K562 (cell line): ENCODE measurements around the gene PRKCSH. TPM values are rescaled to one million over a fixed set of nuclear protein-coding genes. Genes with fewer than 3 reads are reported as not detected.
A peak's percentile ranks its signal among the peaks of the same experiment; 100 is the strongest.

Source experiments
- ATF7 ChIP-seq: fragments of 450-650 bp; IDR thresholded peaks from 2 replicates; pipeline ENCODE4 v1.7.1; 2014; ENCODE audit warnings: mild to moderate bottlenecking, moderate library complexity
- CBFA2T3 ChIP-seq: fragments of 450-650 bp; IDR thresholded peaks from 2 replicates; pipeline ENCODE4 v1.6.1; 2017
- ETV1 ChIP-seq: fragments of 450-650 bp; conservative IDR thresholded peaks from 2 replicates; pipeline ENCODE4 v1.6.1; 2016; ENCODE audit warnings: missing genetic modification characterization, control low read depth, low read depth, missing compliant biosample characterization
- HMBOX1 ChIP-seq: sonication (generic); IDR thresholded peaks from 2 replicates; pipeline ENCODE4 v1.6.1; 2016
- JUND ChIP-seq, 2 experiments: IDR thresholded peaks; 2 replicates in 1 of 2; 3 replicates in 1 of 2; pipeline ENCODE4 v1.6.1; 2011; ENCODE audit warnings: borderline replicate concordance in 2 of 2, low read depth in 2 of 2, low read length in 2 of 2, improper control_type of control experiment in 1 of 2, missing biosample characterization in 1 of 2, missing genetic modification characterization in 1 of 2, missing genetic modification reagents in 1 of 2
- MEF2A ChIP-seq: IDR thresholded peaks from 2 replicates; pipeline ENCODE4 v1.6.1; 2011; ENCODE audit warnings: low read depth, mild to moderate bottlenecking, low read length, moderate library complexity; ENCODE audit not compliant: control insufficient read depth
- MLLT1 ChIP-seq, 2 experiments: fragments of 450-650 bp; IDR thresholded peaks; 2 replicates each; pipeline ENCODE4 v1.6.1; 2016
- MXI1 ChIP-seq: IDR thresholded peaks from 2 replicates; pipeline ENCODE4 v1.6.1; 2011; ENCODE audit warnings: low read depth, mild to moderate bottlenecking, improper control_type of control experiment, low read length
- PRDM10 ChIP-seq: fragments of 450-650 bp; IDR thresholded peaks from 2 replicates; pipeline ENCODE4 v1.6.1; 2018; ENCODE audit not compliant: partially characterized antibody
- SMAD2 ChIP-seq: fragments of 150-350 bp; IDR thresholded peaks from 2 replicates; pipeline ENCODE4 v1.6.1; 2014; ENCODE audit warnings: low read depth, mild to moderate bottlenecking, low read length
- SMAD3 ChIP-seq: fragments of 450-650 bp; formaldehyde crosslinking; conservative IDR thresholded peaks from 2 replicates; pipeline ENCODE4 v1.4.0; 2020; ENCODE audit warnings: mild to moderate bottlenecking
- SNRNP70 ChIP-seq: fragments of 200-400 bp; formaldehyde crosslinking; optimal IDR thresholded peaks from 2 replicates; pipeline ENCODE3; 2017; ENCODE audit warnings: low read depth, low read length
- TBP ChIP-seq: optimal IDR thresholded peaks from 2 replicates; pipeline ENCODE3; 2011; ENCODE audit warnings: low read depth, low read length, improper control_type of control experiment
- THRAP3 ChIP-seq: fragments of 450-650 bp; IDR thresholded peaks from 2 replicates; pipeline ENCODE4 v1.6.1; 2016; ENCODE audit warnings: mild to moderate bottlenecking, inconsistent platforms, borderline replicate concordance
- XRCC5 ChIP-seq: fragments of 200-400 bp; formaldehyde crosslinking; IDR thresholded peaks from 2 replicates; pipeline ENCODE4 v1.6.1; 2017; ENCODE audit warnings: low read depth, mild to moderate bottlenecking, low read length
- ZEB2 ChIP-seq: fragments of 450-650 bp; IDR thresholded peaks from 2 replicates; pipeline ENCODE4 v1.6.1; 2016
- ZNF354B ChIP-seq: fragments of 250-450 bp; sonication (Bioruptor Pico); IDR thresholded peaks from 2 replicates; pipeline ENCODE4 v1.4.0; 2020
- ZNF436 ChIP-seq: fragments of 250-450, 450-650 bp; sonication (Bioruptor Pico); formaldehyde crosslinking; IDR thresholded peaks from 2 replicates; pipeline ENCODE4 v1.7.0; 2020; ENCODE audit warnings: mild to moderate bottlenecking
- ZNF518B ChIP-seq: fragments of 250-450 bp; sonication (Bioruptor Pico); IDR thresholded peaks from 2 replicates; pipeline ENCODE4 v1.5.0; 2021; ENCODE audit warnings: mild to moderate bottlenecking, moderate library complexity
- polyA plus RNA-seq, 8 experiments: library from polyadenylated mRNA; depleted of rRNA in 4 of 8; stranded (reverse) in 5 of 8; unstranded in 3 of 8; fragments of >200 nt; fragmentation: Nextera tagmentation in 2 of 8; fragmentation: Illumina TruSeq in 1 of 8; extraction: Ambion mirVana in 2 of 8; extraction: Trizol in 1 of 8; gene quantifications; 2 replicates each; pipeline versions ENCODE4 v1.2.1 to v1.2.3, GENCODE V29; 2011 to 2014; ENCODE audit warnings: inconsistent platforms in 1 of 8, missing spikeins in 1 of 8
- total RNA-seq, 7 experiments: library from RNA; depleted of rRNA in 6 of 7; stranded (reverse); fragments of >200 nt in 6 of 7; fragmentation: Illumina TruSeq in 2 of 7; extraction: Trizol in 2 of 7; gene quantifications; 2 replicates each; pipeline versions ENCODE4 v1.2.1 to v1.2.3, GENCODE V29; 2011 to 2021; ENCODE audit warnings: low replicate concordance in 1 of 7

PRKCSH gene
- total and polyA plus RNA-seq, 9 of the 15 experiments (the other 6 are each of a cell fraction or from before 2014, with no cell fraction given), result 2.3 to 297 (median 48.1) TPM

- no peak for TF ChIP-seq SNRNP70
- no peak for TF ChIP-seq PRDM10
- no peak for TF ChIP-seq SMAD2
- no peak for TF ChIP-seq MEF2A
- peak; percentile 36 for TF ChIP-seq TBP
- TF ChIP-seq ZEB2, result 0 out of 2 replicates have a peak, but pooled peaks have one; percentile 37
- TF ChIP-seq ZNF518B, result no peak
- TF ChIP-seq THRAP3, result no peak
- TF ChIP-seq HMBOX1, result no peak
- TF ChIP-seq ATF7, result peak; percentile 72
- no peak for TF ChIP-seq ZNF354B
- TF ChIP-seq XRCC5, result 0 out of 2 replicates have a peak, but pooled peaks have one; percentile 52
- 0 out of 2 replicates have a peak, but pooled peaks have one; percentile 68 for TF ChIP-seq SMAD3 (CRISPR knock-in tag)
- TF ChIP-seq ZNF436 (CRISPR knock-in tag), result no peak
- peak in 1 of 2 experiments; percentile 75; a peak in 2 of 4 replicates for TF ChIP-seq MLLT1 (IDR thresholded peaks at IDR 0.05)
- TF ChIP-seq MXI1, result no peak
- 0 out of 2 replicates have a peak, but pooled peaks have one; percentile 23 for TF ChIP-seq CBFA2T3
- peak; percentile 40; the same call in 1 of the 2 replicates for TF ChIP-seq JUND (IDR thresholded peaks at IDR 0.05; ENCODE audit: borderline replicate concordance, low read depth, low read length)
- TF ChIP-seq JUND (tag; IDR thresholded peaks at IDR 0.05; ENCODE audit: borderline replicate concordance, low read depth, low read length), result no peak; the same call in 2 of the 3 replicates
- no peak; the same call in 1 of the 2 replicates for TF ChIP-seq ETV1 (tag)
These were observed 47.1 kb downstream of the PRKCSH start (continued) for GRCh38 chr19:11482384-11483050.
